Measurements from ENCODE around the gene SLC36A4.
"Not testable (repeated sequence)": the region's sequence is repeated elsewhere in the genome, so short reads cannot be mapped to it uniquely, and the experiment has no call there.

Gene SLC36A4

DNA sequence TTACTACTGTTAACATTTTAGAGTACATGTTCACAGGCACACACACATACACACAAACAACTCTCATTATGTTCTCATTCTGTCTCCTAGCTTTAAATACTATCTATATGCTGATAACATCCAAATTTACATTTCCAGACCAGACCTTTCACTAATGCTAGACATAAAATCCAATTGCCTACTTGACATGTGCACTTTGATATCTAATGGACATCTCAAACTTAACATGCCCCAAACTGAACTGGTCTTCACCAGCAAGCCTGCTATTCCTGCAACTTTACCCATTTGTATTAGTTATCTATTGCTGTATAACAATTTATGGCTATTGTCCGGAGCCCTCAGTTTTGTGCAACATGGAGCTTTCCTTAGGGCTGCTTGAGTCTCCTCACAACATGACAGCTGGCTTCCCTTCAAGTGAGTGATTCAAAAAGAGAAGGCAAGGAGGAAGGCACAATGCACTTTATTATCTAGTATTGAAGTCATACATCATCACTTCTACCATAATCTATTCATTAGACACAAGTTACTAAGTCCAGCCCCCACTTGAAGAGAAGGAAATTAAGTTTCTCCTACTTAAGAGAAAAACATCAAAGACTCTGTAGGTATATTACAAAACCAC, 3.0 kb downstream of the SLC36A4 start:
- no peak for DNase-seq (ENCODE audit: low read depth in 2 of 2, low spot score in 1 of 2)

DNA sequence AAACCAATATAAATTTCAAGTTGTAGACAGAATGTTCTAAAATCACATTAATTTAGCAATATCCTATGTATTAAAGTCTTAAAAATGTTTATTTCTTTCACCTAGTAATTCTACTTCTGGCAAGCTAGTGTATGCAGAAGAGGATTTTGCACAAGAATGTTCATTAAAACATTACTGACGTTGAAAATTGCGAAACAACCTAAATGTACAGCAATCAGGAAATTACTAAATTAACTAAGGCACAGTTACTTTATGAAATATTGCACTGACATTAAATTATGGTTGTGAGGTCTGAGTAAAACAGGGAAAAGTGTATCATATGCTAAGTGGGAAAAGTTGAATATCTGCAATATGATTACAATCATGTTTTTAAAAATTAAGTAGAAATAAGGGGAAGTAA, 4.1 kb downstream of the SLC36A4 start:
- no peak for DNase-seq (ENCODE audit: low read depth in 2 of 2, low spot score in 1 of 2)

GRCh38 chr11:93192163-93192562, 5.6 kb downstream of the SLC36A4 start:
- no peak for DNase-seq (ENCODE audit: low read depth in 2 of 2, low spot score in 1 of 2)

DNA sequence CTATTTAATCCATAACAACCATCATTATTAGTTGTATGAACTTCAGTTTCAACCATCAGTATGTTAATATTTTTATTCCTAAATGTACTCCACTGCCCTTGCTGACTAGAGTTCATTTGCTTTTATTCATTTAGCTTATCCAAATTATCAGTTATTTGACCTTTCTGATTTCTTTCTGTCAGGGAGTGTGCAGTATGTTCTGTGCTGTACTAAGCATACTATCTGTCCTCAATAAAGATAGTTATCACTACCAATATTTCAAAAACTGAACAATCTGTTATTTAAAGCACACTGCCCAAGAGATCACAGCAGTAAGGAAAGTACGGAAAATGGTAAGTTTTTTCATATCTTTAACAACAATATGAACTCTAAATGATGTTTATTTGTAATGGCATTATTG, 8.3 kb downstream of the SLC36A4 start:
- no peak for DNase-seq (ENCODE audit: low read depth in 2 of 2, low spot score in 1 of 2)

GRCh38 chr11:93188726-93189125, 9.1 kb downstream of the SLC36A4 start:
- no peak for DNase-seq (ENCODE audit: low read depth in 2 of 2, low spot score in 1 of 2)

DNA sequence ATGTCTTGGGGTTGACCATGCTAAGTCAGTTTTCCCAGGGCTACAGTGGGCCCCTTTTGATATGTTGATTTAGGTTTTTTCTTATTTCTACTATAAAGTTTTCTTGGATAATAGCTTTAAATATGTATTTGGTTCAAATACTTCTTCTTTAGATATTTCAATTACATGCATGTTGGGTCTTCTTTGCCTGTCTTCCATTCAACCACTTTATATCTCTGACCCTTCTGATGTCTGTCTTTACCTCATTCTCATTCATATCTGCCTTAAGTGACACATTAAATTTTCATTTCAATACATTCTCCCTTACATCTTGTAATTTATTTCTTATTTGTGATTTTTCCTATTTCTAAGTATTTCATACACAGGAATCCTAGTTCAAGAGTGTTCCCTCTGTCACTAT, 10.5 kb downstream of the SLC36A4 start:
- DNase-seq (ENCODE audit: low read depth in 2 of 2, low spot score in 1 of 2), result no peak

GRCh38 chr11:93177891-93178290, 19.9 kb downstream of the SLC36A4 start:
- not testable (repeated sequence) for DNase-seq (ENCODE audit: low read depth in 2 of 2, low spot score in 1 of 2)

GRCh38 chr11:93169950-93170561, 27.7 kb downstream of the SLC36A4 start:
- DNase-seq (ENCODE audit: low read depth in 2 of 2, low spot score in 1 of 2), result no peak

DNA sequence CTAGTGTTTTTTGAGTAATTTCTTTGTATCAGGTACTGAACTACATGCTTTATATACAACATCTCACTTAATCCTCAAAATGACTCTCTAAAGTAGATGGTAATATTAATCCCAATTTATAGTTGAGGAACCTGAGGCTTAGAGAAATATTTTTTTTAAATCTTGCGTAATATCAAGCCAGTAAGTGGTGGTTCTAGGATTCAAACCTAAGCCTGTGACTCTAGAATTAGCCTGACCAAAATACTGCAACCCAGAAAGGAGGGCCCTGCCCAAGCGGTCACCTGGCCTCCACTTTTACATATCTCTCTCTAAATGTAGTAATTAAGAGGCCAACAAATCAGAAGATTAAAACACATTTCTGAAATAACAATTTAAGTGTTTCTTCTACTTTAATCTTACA, 28.6 kb downstream of the SLC36A4 start:
- no peak for DNase-seq (ENCODE audit: low read depth in 2 of 2, low spot score in 1 of 2)

DNA sequence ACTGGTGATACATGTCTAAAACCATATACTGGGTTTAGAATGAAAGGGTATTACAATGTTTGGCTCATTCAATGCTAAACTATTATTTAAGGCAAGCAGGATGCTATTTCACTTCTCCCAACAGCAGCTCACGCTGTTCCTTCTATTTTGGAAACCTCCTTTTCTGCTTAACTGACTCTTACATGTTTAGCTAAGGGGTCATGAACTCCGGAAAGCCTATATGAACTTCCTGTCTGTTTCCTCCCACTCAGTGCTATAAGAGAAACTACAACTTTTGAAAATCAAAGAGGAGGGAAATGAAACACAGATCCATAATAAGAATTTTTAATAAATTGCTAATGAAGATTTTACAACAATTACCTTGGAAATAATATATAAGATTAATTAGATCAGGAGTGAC, 30.9 kb downstream of the SLC36A4 start:
- DNase-seq (ENCODE audit: low read depth in 2 of 2, low spot score in 1 of 2), result no peak

DNA sequence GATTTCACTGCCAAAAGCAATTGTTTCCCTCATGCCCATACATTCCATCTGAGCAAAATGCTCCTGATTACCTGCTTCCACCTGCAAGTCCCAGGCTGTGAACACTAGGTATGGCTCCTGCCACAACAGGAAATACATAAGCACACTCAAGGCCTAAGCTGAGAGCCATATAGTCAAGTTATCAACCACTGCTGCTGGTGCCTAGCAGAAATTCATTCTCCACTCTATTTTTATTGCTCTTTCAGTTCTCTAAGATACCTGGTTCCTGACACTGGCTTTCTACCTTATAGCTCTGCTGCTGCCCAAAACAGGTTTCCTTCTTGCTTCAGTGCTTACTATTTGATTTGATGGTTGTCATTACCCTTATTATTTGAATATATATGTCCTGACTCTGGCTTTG, 31.6 kb downstream of the SLC36A4 start:
- DNase-seq (ENCODE audit: low read depth in 2 of 2, low spot score in 1 of 2), result no peak

DNA sequence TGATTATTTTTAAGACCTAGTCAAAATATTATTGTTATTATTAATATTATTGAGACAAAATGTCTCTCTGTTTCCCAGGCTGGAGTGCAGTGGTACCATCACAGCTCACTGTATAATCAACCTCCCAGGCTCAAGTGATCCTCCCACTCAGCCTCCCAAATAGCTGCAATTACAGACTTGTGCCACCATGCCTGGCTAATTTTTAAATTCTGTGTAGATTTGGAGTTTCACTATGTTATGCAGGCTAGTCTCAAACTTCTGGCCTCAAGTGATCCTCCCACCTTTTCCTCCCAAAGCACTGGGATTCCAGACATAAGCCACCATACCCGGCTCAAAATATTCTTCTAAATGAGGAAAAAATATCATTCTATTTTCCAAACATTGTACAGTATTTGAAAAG, 37.0 kb downstream of the SLC36A4 start:
- DNase-seq (ENCODE audit: low read depth in 2 of 2, low spot score in 1 of 2), result no peak

GRCh38 chr11:93160156-93160555, 37.6 kb downstream of the SLC36A4 start:
- no peak for DNase-seq (ENCODE audit: low read depth in 2 of 2, low spot score in 1 of 2)

DNA sequence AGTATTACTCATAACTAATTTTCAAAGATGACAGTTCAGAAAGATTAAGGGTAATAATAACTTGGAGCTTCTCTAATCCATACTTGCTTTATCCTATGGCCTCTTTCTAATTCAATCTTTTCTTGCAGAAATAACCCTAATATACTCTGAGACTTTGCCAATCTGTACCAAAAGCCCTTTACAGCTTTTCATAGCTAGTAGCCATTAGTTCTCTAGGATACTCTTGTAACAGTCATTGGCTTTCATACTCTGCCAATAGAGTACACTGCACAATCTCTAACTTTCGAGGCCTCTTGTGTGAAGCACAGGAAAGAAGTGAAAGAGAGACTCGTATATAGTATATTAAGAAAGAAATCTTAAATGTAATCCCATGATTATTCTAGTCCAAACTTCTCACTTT, 38.1 kb downstream of the SLC36A4 start:
- DNase-seq (ENCODE audit: low read depth in 2 of 2, low spot score in 1 of 2), result no peak

- DNase-seq (ENCODE audit: low read depth in 2 of 2, low spot score in 1 of 2), result no peak
These were observed 42.1 kb downstream of the SLC36A4 start for GRCh38 chr11:93155738-93156137.

GRCh38 chr11:93145390-93145915, 52.3 kb downstream of the SLC36A4 start:
- no peak for DNase-seq (ENCODE audit: low read depth in 2 of 2, low spot score in 1 of 2)

- DNase-seq (ENCODE audit: low read depth in 2 of 2, low spot score in 1 of 2), result no peak
These were observed 54.0 kb downstream of the SLC36A4 start for GRCh38 chr11:93143800-93144199.

DNA sequence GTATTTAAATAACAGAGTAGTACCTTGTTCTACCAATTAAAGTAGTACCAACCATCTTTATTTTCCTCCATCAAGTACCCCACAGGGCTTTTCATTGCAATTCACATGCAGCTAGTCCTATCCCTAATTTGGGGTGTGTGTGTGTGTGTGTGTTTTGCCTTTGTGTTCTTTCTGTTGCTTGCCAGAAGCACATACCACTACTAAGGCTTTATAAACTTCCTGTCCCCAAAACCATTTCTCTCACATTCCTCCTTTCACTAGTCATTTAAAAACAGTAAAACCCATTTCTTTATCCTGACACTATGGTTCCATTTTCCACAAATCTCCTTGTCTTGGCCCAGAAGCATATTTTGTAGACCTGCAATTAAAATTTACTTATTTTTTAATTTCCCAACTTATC, 54.6 kb downstream of the SLC36A4 start:
- DNase-seq (ENCODE audit: low read depth in 2 of 2, low spot score in 1 of 2), result no peak

GRCh38 chr11:93133488-93134109, 64.2 kb downstream of the SLC36A4 start:
- DNase-seq (ENCODE audit: low read depth in 2 of 2, low spot score in 1 of 2), result no peak

- no peak for DNase-seq (ENCODE audit: low read depth in 2 of 2, low spot score in 1 of 2)
These were observed 65.0 kb downstream of the SLC36A4 start for GRCh38 chr11:93132836-93133235.

DNA sequence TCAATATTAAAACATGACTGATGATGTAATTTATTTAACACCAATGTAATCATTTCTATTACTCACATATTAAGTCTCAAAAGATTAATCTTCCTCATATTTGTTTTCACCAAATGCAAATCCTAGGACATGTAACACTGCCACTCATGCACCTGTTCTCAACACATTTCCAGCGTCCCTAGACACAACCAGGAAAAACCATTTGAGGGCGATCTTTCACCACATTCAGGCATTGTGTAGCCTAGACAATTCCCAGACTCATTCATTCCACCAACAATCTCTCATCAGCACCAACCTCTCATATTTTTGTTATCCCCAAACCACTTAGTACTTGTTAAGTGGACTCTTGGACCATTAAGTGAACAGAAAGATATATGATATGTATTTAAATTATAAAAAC, 66.1 kb downstream of the SLC36A4 start:
- no peak for DNase-seq (ENCODE audit: low read depth in 2 of 2, low spot score in 1 of 2)

GRCh38 chr11:93128574-93128973, 69.2 kb downstream of the SLC36A4 start:
- DNase-seq (ENCODE audit: low read depth in 2 of 2, low spot score in 1 of 2), result no peak

All from stimulated activated CD8-positive, alpha-beta memory T cell treated with anti-CD3 and anti-CD28 coated beads, Interleukin-4, amount 100 ng/mL, for 4 hours (primary cell).